Subcutaneous preadipocyte (primary cell): ENCODE results near the gene SIGLEC11. TPM values are rescaled to one million over a fixed set of nuclear protein-coding genes. Genes with fewer than 3 reads are reported as not detected.

ENCODE experiments used
- total RNA-seq: library from RNA; depleted of rRNA; stranded (reverse); fragments of >200 nt; gene quantifications from 2 replicates; pipeline ENCODE4 v1.2.3, GENCODE V29; 2012

Gene SIGLEC11
- not detected in 2 replicates for total RNA-seq

GRCh38 chr19:49960980-49961379, at the start of gene SIGLEC11:
Gene SIGLEC11, minus strand, starts transcription at chr19:49961172. Its CDS starts 91 bp downstream, at chr19:49961081.

GRCh38 chr19:49929121-49929610, 31.8 kb downstream of the SIGLEC11 start, which contains the start of the genes ATF5 and NUP62:
Gene ATF5, plus strand, starts transcription at chr19:49929205. Its CDS starts 1,646 bp downstream, at chr19:49930851.
Gene NUP62, minus strand, starts transcription at chr19:49929504. Its CDS starts 19,697 bp downstream, at chr19:49909807.

Other genes with a start within 250 kb of the SIGLEC11 start
- 0.59 and 1.5 TPM in 2 replicates for gene TSKS, start 197.9 kb downstream of the SIGLEC11 start, total RNA-seq
- gene AP2A1, start 194.2 kb downstream of the SIGLEC11 start, total RNA-seq: 131 and 140 TPM in 2 replicates
- gene FUZ, start 147.9 kb downstream of the SIGLEC11 start, total RNA-seq: 16.4 and 23.1 TPM in 2 replicates
- gene MED25, start 142.9 kb downstream of the SIGLEC11 start, total RNA-seq: 14.9 and 16.2 TPM in 2 replicates
- 36.4 and 49.5 TPM in 2 replicates for gene PTOV1, start 110.0 kb downstream of the SIGLEC11 start, total RNA-seq
- 33.8 and 55.5 TPM in 2 replicates for gene PNKP, start 93.6 kb downstream of the SIGLEC11 start, total RNA-seq
- gene AKT1S1, start 83.8 kb downstream of the SIGLEC11 start, total RNA-seq: 13.2 and 13.5 TPM in 2 replicates
- 15.6 and 16.5 TPM in 2 replicates for gene TBC1D17, start 83.5 kb downstream of the SIGLEC11 start, total RNA-seq
- gene IL4I1, start 64.3 kb downstream of the SIGLEC11 start, total RNA-seq: 0.20 and 1.1 TPM in 2 replicates
- 5.9 and 6.8 TPM in 2 replicates for gene ATF5, start 32.0 kb downstream of the SIGLEC11 start, total RNA-seq
- 26.8 and 45.5 TPM in 2 replicates for gene NUP62, start 31.7 kb downstream of the SIGLEC11 start, total RNA-seq
- gene VRK3, start 64.2 kb upstream of the SIGLEC11 start, total RNA-seq: 21.7 and 26.8 TPM in 2 replicates
- 9.6 and 12.5 TPM in 2 replicates for gene ZNF473, start 64.8 kb upstream of the SIGLEC11 start, total RNA-seq
- not detected in 2 replicates for gene IZUMO2, start 202.1 kb upstream of the SIGLEC11 start, total RNA-seq
- not detected in 2 replicates for gene MYH14, start 242.4 kb upstream of the SIGLEC11 start, total RNA-seq